ENCODE measurements around the gene BMP5. TPM values are rescaled to one million over a fixed set of nuclear protein-coding genes. Genes with fewer than 3 reads are reported as not detected.

BMP5 gene
- total RNA-seq, 1 experiment from 2014 or later: not detected

DNA sequence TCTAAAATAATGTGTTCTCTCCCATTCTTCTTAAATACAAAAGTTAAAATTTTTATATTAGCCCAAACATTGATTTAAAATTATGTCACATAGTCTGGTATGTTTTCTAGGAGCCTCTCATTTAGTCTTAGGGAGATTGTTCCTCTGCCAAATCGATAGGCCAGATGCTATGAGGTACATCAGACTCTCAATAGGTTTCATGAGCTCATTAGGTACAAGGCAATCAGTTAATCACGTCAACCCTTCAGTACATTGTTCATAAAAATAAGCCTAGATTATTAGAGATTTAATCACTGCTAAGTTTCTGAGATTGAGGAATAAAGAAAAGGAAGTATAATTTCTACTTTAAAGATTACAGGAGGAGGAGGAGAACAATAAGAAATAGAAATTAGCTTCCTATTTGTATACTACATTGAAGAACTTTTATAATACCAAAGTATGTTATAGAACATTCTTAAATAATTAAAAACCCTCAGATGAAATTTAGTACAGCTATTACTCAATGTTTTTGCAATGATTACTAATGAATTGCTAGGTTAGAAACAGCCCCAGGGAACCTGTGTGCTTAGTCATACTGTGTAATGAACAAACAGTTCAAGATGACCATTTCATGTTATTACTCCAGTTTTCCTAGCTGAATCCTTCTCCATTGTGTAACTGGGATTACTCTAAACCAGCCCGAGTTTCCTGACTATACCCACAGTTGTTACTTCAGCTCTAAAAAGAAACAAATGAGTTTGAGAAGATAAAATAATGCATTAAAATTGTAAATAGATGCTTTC is 117.0 kb downstream of the BMP5 start:
- Histone ChIP-seq H3K36me3 (ENCODE audit: insufficient read depth, low read length) (no peaks in the 10 kb centered on the region), H3K4me2 (ENCODE audit: low read depth, low read length, poor library complexity, severe bottlenecking) (no peak overlapping the region), H2AFZ (ENCODE audit: low read length) (no peak overlapping the region), H3K79me2 (ENCODE audit: low read length) (no peaks in the 10 kb centered on the region), H3K4me3 (ENCODE audit: low read length) (no peak overlapping the region), H3K9ac (ENCODE audit: low read length) (no peak overlapping the region), H3K4me1 (ENCODE audit: low read length) (no peaks in the 10 kb centered on the region), H3K27ac (ENCODE audit: low read length) (no peak overlapping the region), H3K9me2 (replicated peaks; ENCODE audit: insufficient read depth, low read length) (no peaks in the 10 kb centered on the region), H3K27me3 (ENCODE audit: low read length) (no peaks in the 10 kb centered on the region), H4K20me1 (ENCODE audit: insufficient read depth, low read depth, low read length) (no peaks in the 10 kb centered on the region), H3K9me3 (ENCODE audit: low read length) (no peaks in the 10 kb centered on the region)
- no peak for DNase-seq

DNA sequence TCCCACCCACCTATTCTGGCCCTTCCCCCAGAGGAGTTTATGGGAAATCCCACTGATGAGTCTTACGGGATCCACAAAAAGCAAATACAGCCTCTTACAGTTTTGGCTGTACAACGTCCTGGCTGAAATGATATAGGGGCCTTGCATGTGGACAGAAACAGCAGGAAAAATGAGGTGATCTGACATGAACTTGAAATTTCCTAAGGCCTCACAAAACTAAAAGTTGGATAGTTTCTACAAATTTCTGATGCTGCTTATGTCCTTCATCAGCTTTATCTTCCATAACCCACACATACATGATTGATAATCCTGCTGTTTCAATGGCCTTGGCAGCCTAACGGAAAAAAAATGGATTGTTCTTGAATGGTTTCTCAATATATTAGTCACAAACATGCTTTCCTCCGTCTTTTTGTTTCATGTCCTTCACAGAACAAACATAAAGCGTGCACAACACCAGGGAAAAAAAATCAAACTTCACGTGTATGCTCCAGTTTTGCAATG is 118.8 kb downstream of the BMP5 start:
- no peak overlapping the region for H2AFZ ChIP-seq (ENCODE audit: low read length)
- no peaks in the 10 kb centered on the region for H3K4me1 ChIP-seq (ENCODE audit: low read length)
- no peaks in the 10 kb centered on the region for H3K36me3 ChIP-seq (ENCODE audit: insufficient read depth, low read length)
- no peaks in the 10 kb centered on the region for H3K79me2 ChIP-seq (ENCODE audit: low read length)
- no peaks in the 10 kb centered on the region for H3K27me3 ChIP-seq (ENCODE audit: low read length)
- no peak overlapping the region for H3K4me2 ChIP-seq (ENCODE audit: low read depth, low read length, poor library complexity, severe bottlenecking)
- no peak for DNase-seq
- no peaks in the 10 kb centered on the region for H3K9me3 ChIP-seq (ENCODE audit: low read length)
- no peak overlapping the region for H3K4me3 ChIP-seq (ENCODE audit: low read length)
- no peaks in the 10 kb centered on the region for H3K9me2 ChIP-seq (replicated peaks; ENCODE audit: insufficient read depth, low read length)
- H4K20me1 ChIP-seq (ENCODE audit: insufficient read depth, low read depth, low read length): no peaks in the 10 kb centered on the region
- H3K9ac ChIP-seq (ENCODE audit: low read length): no peak overlapping the region
- H3K27ac ChIP-seq (ENCODE audit: low read length): no peak overlapping the region

DNA sequence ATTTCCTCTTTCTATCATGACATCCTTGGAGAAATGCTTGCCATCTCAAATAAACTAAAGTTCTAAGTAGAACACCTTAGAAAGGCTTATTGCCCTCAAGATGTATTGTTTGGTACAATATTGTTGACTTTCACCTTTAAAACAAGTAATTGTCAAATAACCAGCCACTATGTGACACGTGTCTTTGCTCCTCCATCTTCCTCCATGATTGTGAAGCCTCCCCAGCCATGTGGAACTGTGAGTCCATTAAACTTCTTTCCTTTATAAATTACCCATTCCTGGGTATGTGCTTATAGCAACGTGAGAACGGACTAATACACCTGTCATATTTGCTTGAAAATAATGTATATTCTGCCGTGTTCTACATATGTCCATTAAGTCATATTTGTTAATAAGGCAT is 126.5 kb downstream of the BMP5 start:
- no peaks in the 10 kb centered on the region for H3K79me2 ChIP-seq (ENCODE audit: low read length)
- H3K4me1 ChIP-seq (ENCODE audit: low read length): no peaks in the 10 kb centered on the region
- no peak overlapping the region for H2AFZ ChIP-seq (ENCODE audit: low read length)
- no peaks in the 10 kb centered on the region for H3K36me3 ChIP-seq (ENCODE audit: insufficient read depth, low read length)
- no peak overlapping the region for H3K4me2 ChIP-seq (ENCODE audit: low read depth, low read length, poor library complexity, severe bottlenecking)
- H3K9me2 ChIP-seq (replicated peaks; ENCODE audit: insufficient read depth, low read length): no peaks in the 10 kb centered on the region
- H3K9me3 ChIP-seq (ENCODE audit: low read length): no peaks in the 10 kb centered on the region
- H4K20me1 ChIP-seq (ENCODE audit: insufficient read depth, low read depth, low read length): no peaks in the 10 kb centered on the region
- no peak overlapping the region for H3K27ac ChIP-seq (ENCODE audit: low read length)
- H3K9ac ChIP-seq (ENCODE audit: low read length): no peak overlapping the region
- no peak overlapping the region for H3K4me3 ChIP-seq (ENCODE audit: low read length)
- H3K27me3 ChIP-seq (ENCODE audit: low read length): no peaks in the 10 kb centered on the region; the same call in none of the 2 replicates
- DNase-seq: no peak

DNA sequence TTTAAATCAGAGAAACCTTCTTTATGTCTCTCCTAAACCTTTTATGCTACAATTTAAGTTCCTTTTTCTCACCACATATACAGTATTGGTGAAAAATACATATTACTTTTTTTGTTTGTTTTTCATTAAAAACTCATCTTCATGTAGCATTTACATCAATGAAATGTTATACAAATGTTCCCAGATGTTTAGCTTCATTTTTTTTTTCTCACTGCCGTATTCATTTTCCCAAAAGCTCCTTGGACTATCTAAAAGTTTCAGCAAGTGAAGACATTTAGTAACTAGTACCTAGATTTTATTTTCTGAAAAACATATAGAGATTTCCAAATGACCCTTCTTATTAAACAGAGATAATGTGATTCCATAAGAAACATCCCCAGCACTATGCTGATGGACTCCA is 128.9 kb downstream of the BMP5 start:
- no peak for DNase-seq

DNA sequence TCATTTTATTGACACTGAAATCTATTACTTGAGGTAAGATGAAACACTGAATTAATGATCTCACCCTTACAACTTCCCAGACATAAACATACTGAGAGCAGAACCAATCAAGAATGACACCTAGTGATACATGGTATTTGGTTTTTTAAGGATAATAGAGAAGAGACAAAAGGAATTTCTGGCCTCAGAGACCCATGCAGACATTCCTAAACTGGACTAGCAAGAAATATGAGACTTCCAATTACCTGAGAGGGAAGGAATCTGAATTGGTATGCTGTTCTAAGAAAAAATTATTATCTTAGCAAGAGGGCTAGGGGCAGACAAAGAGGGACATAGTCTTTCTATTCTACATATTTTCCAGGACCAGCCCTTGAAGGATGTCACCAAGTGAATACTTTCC is 141.1 kb downstream of the BMP5 start:
- Histone ChIP-seq H3K79me2 (ENCODE audit: low read length) (no peaks in the 10 kb centered on the region), H3K27me3 (ENCODE audit: low read length) (0 out of 2 replicates have a peak, but pooled peaks cover 3% of the 10 kb centered on the region), H3K9ac (ENCODE audit: low read length) (no peak overlapping the region), H3K4me3 (ENCODE audit: low read length) (no peak overlapping the region), H3K4me1 (ENCODE audit: low read length) (no peaks in the 10 kb centered on the region), H3K9me2 (replicated peaks; ENCODE audit: insufficient read depth, low read length) (peaks cover 4% of the 10 kb centered on the region; the same call in 1 of the 2 replicates), H3K9me3 (ENCODE audit: low read length) (no peaks in the 10 kb centered on the region), H4K20me1 (ENCODE audit: insufficient read depth, low read depth, low read length) (no peaks in the 10 kb centered on the region), H3K27ac (ENCODE audit: low read length) (no peak overlapping the region), H3K4me2 (ENCODE audit: low read depth, low read length, poor library complexity, severe bottlenecking) (no peak overlapping the region), H2AFZ (ENCODE audit: low read length) (no peak overlapping the region), H3K36me3 (ENCODE audit: insufficient read depth, low read length) (no peaks in the 10 kb centered on the region)
- DNase-seq: no peak

More for the DNA sequence above, 128.9 kb downstream of the BMP5 start:
- Histone ChIP-seq H2AFZ (ENCODE audit: low read length) (no peak overlapping the region), H4K20me1 (ENCODE audit: insufficient read depth, low read depth, low read length) (no peaks in the 10 kb centered on the region), H3K36me3 (ENCODE audit: insufficient read depth, low read length) (no peaks in the 10 kb centered on the region), H3K27me3 (ENCODE audit: low read length) (no peaks in the 10 kb centered on the region; the same call in none of the 2 replicates), H3K9me2 (replicated peaks; ENCODE audit: insufficient read depth, low read length) (no peaks in the 10 kb centered on the region), H3K4me3 (ENCODE audit: low read length) (no peak overlapping the region), H3K9ac (ENCODE audit: low read length) (no peak overlapping the region), H3K9me3 (ENCODE audit: low read length) (no peaks in the 10 kb centered on the region), H3K4me1 (ENCODE audit: low read length) (no peaks in the 10 kb centered on the region), H3K27ac (ENCODE audit: low read length) (no peak overlapping the region), H3K4me2 (ENCODE audit: low read depth, low read length, poor library complexity, severe bottlenecking) (no peak overlapping the region), H3K79me2 (ENCODE audit: low read length) (no peaks in the 10 kb centered on the region)

DNA sequence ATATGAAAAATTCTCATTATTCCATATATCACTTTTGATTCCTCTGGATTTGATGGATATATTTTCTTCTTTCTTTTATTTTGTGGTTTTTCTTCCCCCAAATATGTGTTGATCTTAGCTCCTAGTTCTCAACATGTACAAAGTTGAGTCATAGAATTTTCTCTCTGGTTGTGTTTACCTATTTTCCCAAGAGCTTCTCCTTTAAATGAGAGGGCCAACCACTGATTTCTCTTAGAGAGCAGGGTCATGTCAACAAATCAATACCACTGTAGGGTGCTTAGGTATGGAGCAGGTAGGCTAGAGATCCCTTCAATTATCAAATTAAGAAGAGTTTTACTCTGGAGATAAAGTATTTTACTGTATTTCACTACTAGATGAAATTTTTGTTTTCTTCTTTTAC is 145.7 kb downstream of the BMP5 start:
- no peaks in the 10 kb centered on the region for H3K79me2 ChIP-seq (ENCODE audit: low read length)
- H3K36me3 ChIP-seq (ENCODE audit: insufficient read depth, low read length): no peaks in the 10 kb centered on the region
- 0 out of 2 replicates have a peak, but pooled peaks cover 3% of the 10 kb centered on the region for H3K27me3 ChIP-seq (ENCODE audit: low read length)
- peaks cover 4% of the 10 kb centered on the region; the same call in 1 of the 2 replicates for H3K9me2 ChIP-seq (replicated peaks; ENCODE audit: insufficient read depth, low read length)
- no peak overlapping the region for H2AFZ ChIP-seq (ENCODE audit: low read length)
- H3K27ac ChIP-seq (ENCODE audit: low read length): no peak overlapping the region
- H3K4me1 ChIP-seq (ENCODE audit: low read length): no peaks in the 10 kb centered on the region
- no peaks in the 10 kb centered on the region for H3K9me3 ChIP-seq (ENCODE audit: low read length)
- no peak overlapping the region for H3K9ac ChIP-seq (ENCODE audit: low read length)
- no peak overlapping the region for H3K4me2 ChIP-seq (ENCODE audit: low read depth, low read length, poor library complexity, severe bottlenecking)
- H4K20me1 ChIP-seq (ENCODE audit: insufficient read depth, low read depth, low read length): no peaks in the 10 kb centered on the region
- no peak for DNase-seq
- H3K4me3 ChIP-seq (ENCODE audit: low read length): no peak overlapping the region

DNA sequence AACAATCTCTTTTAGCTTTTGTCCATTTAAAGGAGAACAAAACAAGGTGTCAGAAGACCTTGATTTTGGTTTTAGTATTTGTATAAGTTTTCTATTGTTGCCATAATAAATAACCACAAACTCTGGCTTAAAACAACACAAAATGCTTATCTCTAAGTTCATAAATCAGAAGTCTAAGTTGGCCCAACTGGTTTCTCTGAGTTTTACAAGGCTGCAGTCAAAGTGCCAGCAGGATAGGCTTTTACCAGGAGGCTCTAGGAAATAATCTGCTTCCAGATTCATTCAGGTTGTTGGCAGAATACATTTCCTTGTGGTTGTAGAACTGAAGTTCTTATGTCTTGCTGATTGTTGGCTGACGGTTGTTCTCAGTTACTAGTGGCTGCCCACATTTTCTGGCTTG is 149.2 kb downstream of the BMP5 start:
- Histone ChIP-seq H3K4me3 (ENCODE audit: low read length) (no peak overlapping the region), H4K20me1 (ENCODE audit: insufficient read depth, low read depth, low read length) (no peaks in the 10 kb centered on the region), H3K27ac (ENCODE audit: low read length) (no peak overlapping the region), H3K9me3 (ENCODE audit: low read length) (no peaks in the 10 kb centered on the region), H3K79me2 (ENCODE audit: low read length) (no peaks in the 10 kb centered on the region), H2AFZ (ENCODE audit: low read length) (no peak overlapping the region), H3K9me2 (replicated peaks; ENCODE audit: insufficient read depth, low read length) (0 out of 2 replicates have a peak, but pooled peaks cover 4% of the 10 kb centered on the region), H3K9ac (ENCODE audit: low read length) (no peak overlapping the region), H3K36me3 (ENCODE audit: insufficient read depth, low read length) (no peaks in the 10 kb centered on the region), H3K27me3 (ENCODE audit: low read length) (no peaks in the 10 kb centered on the region), H3K4me2 (ENCODE audit: low read depth, low read length, poor library complexity, severe bottlenecking) (no peak overlapping the region), H3K4me1 (ENCODE audit: low read length) (no peaks in the 10 kb centered on the region)
- DNase-seq: no peak

DNA sequence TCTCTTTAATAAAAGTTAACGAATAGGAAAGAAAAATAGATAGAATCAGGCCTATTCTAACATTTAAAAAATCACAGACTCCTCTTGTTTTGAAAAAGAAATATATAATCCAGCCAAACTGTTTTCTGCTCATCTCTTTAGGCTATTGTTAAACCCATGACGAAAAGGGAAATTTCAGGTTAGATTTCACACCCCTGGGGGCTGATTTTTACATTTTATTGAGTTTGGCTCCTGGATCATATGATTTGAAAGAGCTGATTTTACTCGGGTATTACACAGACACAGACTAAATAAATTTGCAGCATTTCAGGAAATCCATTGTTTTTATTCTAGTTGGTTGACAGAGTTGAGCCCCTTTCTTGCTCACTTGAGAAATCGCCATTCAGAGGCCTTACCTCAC is 160.6 kb downstream of the BMP5 start:
- Histone ChIP-seq H3K4me1 (ENCODE audit: low read length) (no peaks in the 10 kb centered on the region), H4K20me1 (ENCODE audit: insufficient read depth, low read depth, low read length) (no peaks in the 10 kb centered on the region), H3K27me3 (ENCODE audit: low read length) (no peaks in the 10 kb centered on the region)

More for the DNA sequence above, 160.6 kb downstream of the BMP5 start:
- H3K9me2 ChIP-seq (replicated peaks; ENCODE audit: insufficient read depth, low read length): no peaks in the 10 kb centered on the region; the same call in 1 of the 2 replicates
- H3K4me2 ChIP-seq (ENCODE audit: low read depth, low read length, poor library complexity, severe bottlenecking): no peak overlapping the region
- no peak for DNase-seq
- H3K36me3 ChIP-seq (ENCODE audit: insufficient read depth, low read length): no peaks in the 10 kb centered on the region
- no peak overlapping the region for H3K27ac ChIP-seq (ENCODE audit: low read length)
- no peak overlapping the region for H2AFZ ChIP-seq (ENCODE audit: low read length)
- no peaks in the 10 kb centered on the region for H3K79me2 ChIP-seq (ENCODE audit: low read length)
- H3K9me3 ChIP-seq (ENCODE audit: low read length): no peaks in the 10 kb centered on the region
- H3K4me3 ChIP-seq (ENCODE audit: low read length): no peak overlapping the region
- no peak overlapping the region for H3K9ac ChIP-seq (ENCODE audit: low read length)
